Rectal smooth muscle tissue (tissue), 1 donor: Measurements from ENCODE around the gene TTC16.

Experiments
- H3K27ac ChIP-seq: one replicate; pipeline ENCODE4 v1.7.0; 2013; ENCODE audit warnings: low read depth, low read length, inconsistent platforms
- H3K27me3 ChIP-seq: one replicate; pipeline ENCODE4 v1.7.0; 2013; ENCODE audit warnings: low read length; ENCODE audit not compliant: control insufficient read depth, insufficient read depth
- H3K36me3 ChIP-seq: one replicate; pipeline ENCODE4 v1.7.0; 2013; ENCODE audit warnings: low read length; ENCODE audit not compliant: control insufficient read depth, insufficient read depth
- H3K4me1 ChIP-seq: one replicate; pipeline ENCODE4 v1.7.0; 2013; ENCODE audit warnings: low read length; ENCODE audit not compliant: control insufficient read depth, insufficient read depth
- H3K4me3 ChIP-seq: one replicate; pipeline ENCODE4 v1.7.0; 2013; ENCODE audit warnings: low read length
- H3K9ac ChIP-seq: one replicate; pipeline ENCODE4 v1.7.0; 2013; ENCODE audit warnings: low read length

The TTC16 gene

GRCh38 chr9:127728808-127729207 is 12.9 kb downstream of the TTC16 start:
- Histone ChIP-seq H3K27me3 (no peaks in the 10 kb centered on the region), H3K36me3 (no peaks in the 10 kb centered on the region), H3K27ac (no peak overlapping the region), H3K4me1 (no peaks in the 10 kb centered on the region), H3K9ac (no peak overlapping the region), H3K4me3 (no peak overlapping the region)

GRCh38 chr9:127729522-127730256 is 13.8 kb downstream of the TTC16 start:
- H3K9ac ChIP-seq: no peak overlapping the region
- H3K4me1 ChIP-seq: peaks cover 6% of the 10 kb centered on the region
- H3K36me3 ChIP-seq: no peaks in the 10 kb centered on the region
- no peak overlapping the region for H3K4me3 ChIP-seq
- H3K27me3 ChIP-seq: no peaks in the 10 kb centered on the region
- no peak overlapping the region for H3K27ac ChIP-seq

GRCh38 chr9:127730262-127730661 is 14.4 kb downstream of the TTC16 start:
- Histone ChIP-seq H3K27me3 (no peaks in the 10 kb centered on the region), H3K27ac (no peak overlapping the region)

GRCh38 chr9:127730799-127731410 is 15.0 kb downstream of the TTC16 start:
- no peaks in the 10 kb centered on the region for H3K36me3 ChIP-seq

More at GRCh38 chr9:127730262-127730661, 14.4 kb downstream of the TTC16 start:
- peaks cover 6% of the 10 kb centered on the region for H3K4me1 ChIP-seq
- H3K9ac ChIP-seq: no peak overlapping the region
- no peaks in the 10 kb centered on the region for H3K36me3 ChIP-seq
- H3K4me3 ChIP-seq: no peak overlapping the region

GRCh38 chr9:127731938-127732337 is 16.1 kb downstream of the TTC16 start:
- Histone ChIP-seq H3K4me1 (peaks cover 10% of the 10 kb centered on the region), H3K27me3 (no peaks in the 10 kb centered on the region), H3K9ac (no peak overlapping the region), H3K27ac (no peak overlapping the region), H3K36me3 (no peaks in the 10 kb centered on the region), H3K4me3 (no peak overlapping the region)

More at GRCh38 chr9:127730799-127731410, 15.0 kb downstream of the TTC16 start:
- no peaks in the 10 kb centered on the region for H3K27me3 ChIP-seq
- no peak overlapping the region for H3K9ac ChIP-seq
- no peak overlapping the region for H3K27ac ChIP-seq
- peaks cover 10% of the 10 kb centered on the region for H3K4me1 ChIP-seq
- no peak overlapping the region for H3K4me3 ChIP-seq

GRCh38 chr9:127732444-127732843 is 16.6 kb downstream of the TTC16 start:
- H3K27ac ChIP-seq: no peak overlapping the region

GRCh38 chr9:127733614-127734013 is 17.7 kb downstream of the TTC16 start:
- Histone ChIP-seq H3K4me3 (no peak overlapping the region), H3K27ac (no peak overlapping the region), H3K36me3 (no peaks in the 10 kb centered on the region), H3K4me1 (peaks cover 10% of the 10 kb centered on the region), H3K27me3 (no peaks in the 10 kb centered on the region), H3K9ac (no peak overlapping the region)

More at GRCh38 chr9:127732444-127732843, 16.6 kb downstream of the TTC16 start:
- Histone ChIP-seq H3K9ac (no peak overlapping the region), H3K4me3 (no peak overlapping the region), H3K4me1 (peaks cover 10% of the 10 kb centered on the region), H3K27me3 (no peaks in the 10 kb centered on the region), H3K36me3 (no peaks in the 10 kb centered on the region)

GRCh38 chr9:127734247-127734746 is 18.4 kb downstream of the TTC16 start:
- Histone ChIP-seq H3K27ac (peak overlapping the region; percentile 92), H3K36me3 (no peaks in the 10 kb centered on the region), H3K4me1 (peaks cover 10% of the 10 kb centered on the region), H3K4me3 (peak overlapping the region; percentile 71), H3K9ac (no peak overlapping the region), H3K27me3 (no peaks in the 10 kb centered on the region)

- H3K27me3 ChIP-seq: peaks cover 4% of the 10 kb centered on the region
- H3K36me3 ChIP-seq: no peaks in the 10 kb centered on the region
- peak within 1 kb of the TSS; percentile 71 for H3K4me3 ChIP-seq
- H3K4me1 ChIP-seq: peaks cover 10% of the 10 kb centered on the region
- peak within 1 kb of the TSS; percentile 32 for H3K9ac ChIP-seq
- H3K27ac ChIP-seq: peak within 1 kb of the TSS; percentile 92
Observed at GRCh38 chr9:127734747-127735529, 19.1 kb downstream of the TTC16 start, which contains the start of gene TOR2A. Gene TOR2A, minus strand, starts transcription at chr9:127735294. Its CDS starts 24 bp downstream, at chr9:127735270.

- Histone ChIP-seq H3K4me3 (peak overlapping the region; percentile 40), H3K27ac (peak overlapping the region; percentile 47), H3K27me3 (peaks cover 4% of the 10 kb centered on the region), H3K36me3 (no peaks in the 10 kb centered on the region), H3K9ac (no peak overlapping the region), H3K4me1 (peaks cover 10% of the 10 kb centered on the region)
Observed at GRCh38 chr9:127735530-127736185, 19.8 kb downstream of the TTC16 start.

GRCh38 chr9:127738666-127739065 is 22.8 kb downstream of the TTC16 start:
- Histone ChIP-seq H3K27ac (no peak overlapping the region), H3K27me3 (peaks cover 4% of the 10 kb centered on the region), H3K4me1 (peaks cover 10% of the 10 kb centered on the region), H3K4me3 (no peak overlapping the region), H3K36me3 (no peaks in the 10 kb centered on the region), H3K9ac (no peak overlapping the region)
